Neural crest cell (in vitro differentiated cells): ENCODE measurements around the gene OR2A25. TPM values are rescaled to one million over a fixed set of nuclear protein-coding genes. Genes with fewer than 3 reads are reported as not detected.

Experiments
- DNase-seq: peaks from one replicate; pipeline ENCODE4 v3.0.0; 2021; ENCODE audit warnings: low read depth, mixed read lengths, low spot score
- H3K27ac Mint-ChIP-seq: one replicate; pipeline ENCODE4 v1.8.0; 2021; ENCODE audit warnings: mild to moderate bottlenecking, mixed read lengths; ENCODE audit not compliant: unreplicated experiment
- H3K27me3 Mint-ChIP-seq: 2 replicates; pipeline ENCODE4 v1.8.0; 2021; ENCODE audit warnings: low read depth, mild to moderate bottlenecking, mixed read lengths
- H3K36me3 Mint-ChIP-seq: 2 replicates; pipeline ENCODE4 v1.8.0; 2021; ENCODE audit warnings: low read depth, mild to moderate bottlenecking, mixed read lengths
- H3K4me1 Mint-ChIP-seq: 2 replicates; pipeline ENCODE4 v1.8.0; 2021; ENCODE audit warnings: mixed read lengths
- H3K4me3 Mint-ChIP-seq: one replicate; pipeline ENCODE4 v1.8.0; 2021; ENCODE audit warnings: mild to moderate bottlenecking, mixed read lengths
- H3K9me3 Mint-ChIP-seq: 2 replicates; pipeline ENCODE4 v1.8.0; 2021; ENCODE audit warnings: mixed read lengths
- long read RNA-seq: library from polyadenylated mRNA; unstranded; transcript quantifications from one replicate; pipeline ENCODE4 v2.0.0, GENCODE V29; 2020
- total RNA-seq: library from RNA; stranded (reverse); gene quantifications from 2 replicates; pipeline ENCODE4 v1.2.1, GENCODE V29; 2021
- TF ChIP-seq, protein P1 (sequence below): fragments of 200-600 bp; sonication (generic); conservative IDR thresholded peaks from 2 replicates; pipeline ENCODE4 v1.5.0; 2021; ENCODE audit warnings: antibody characterized with exemption, mild to moderate bottlenecking

Gene OR2A25, protein sequence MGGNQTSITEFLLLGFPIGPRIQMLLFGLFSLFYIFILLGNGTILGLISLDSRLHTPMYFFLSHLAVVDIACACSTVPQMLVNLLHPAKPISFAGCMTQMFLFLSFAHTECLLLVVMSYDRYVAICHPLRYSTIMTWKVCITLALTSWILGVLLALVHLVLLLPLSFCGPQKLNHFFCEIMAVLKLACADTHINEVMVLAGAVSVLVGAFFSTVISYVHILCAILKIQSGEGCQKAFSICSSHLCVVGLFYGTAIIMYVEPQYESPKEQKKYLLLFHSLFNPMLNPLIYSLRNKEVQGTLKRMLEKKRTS
- total RNA-seq = not detected in 2 replicates
- long read RNA-seq = 0 reads

DNA sequence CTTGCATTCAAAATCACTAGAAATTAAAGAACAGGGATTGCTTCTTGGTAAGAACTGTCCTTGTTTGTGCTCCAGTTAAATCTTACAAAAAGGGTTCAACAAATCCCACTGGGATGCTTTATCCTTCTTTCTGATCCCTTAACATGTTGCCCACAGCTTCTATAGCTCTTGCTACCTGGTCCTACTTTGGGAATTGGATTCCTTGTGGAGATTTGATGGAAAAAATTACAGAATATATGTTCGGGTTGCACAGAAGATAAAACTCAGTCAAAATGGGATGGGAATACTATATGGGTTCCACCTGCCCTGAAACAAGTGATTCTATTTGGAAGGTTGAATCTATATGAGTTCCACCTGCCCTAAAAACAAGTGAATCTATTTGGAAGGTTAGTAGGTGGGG lies at the start of gene OR2A25:
Gene OR2A25 (plus strand): TSS at position 301 of the 400 bp plus-strand sequence. CDS start 4,409 bp downstream, outside the sequence.
- H3K27me3 Mint-ChIP-seq = peaks cover 7% of the 10 kb centered on the region
- H3K4me3 Mint-ChIP-seq = no peak within 1 kb of the TSS
- no peak within 1 kb of the TSS for H3K27ac Mint-ChIP-seq
- TF ChIP-seq, protein P1, sequence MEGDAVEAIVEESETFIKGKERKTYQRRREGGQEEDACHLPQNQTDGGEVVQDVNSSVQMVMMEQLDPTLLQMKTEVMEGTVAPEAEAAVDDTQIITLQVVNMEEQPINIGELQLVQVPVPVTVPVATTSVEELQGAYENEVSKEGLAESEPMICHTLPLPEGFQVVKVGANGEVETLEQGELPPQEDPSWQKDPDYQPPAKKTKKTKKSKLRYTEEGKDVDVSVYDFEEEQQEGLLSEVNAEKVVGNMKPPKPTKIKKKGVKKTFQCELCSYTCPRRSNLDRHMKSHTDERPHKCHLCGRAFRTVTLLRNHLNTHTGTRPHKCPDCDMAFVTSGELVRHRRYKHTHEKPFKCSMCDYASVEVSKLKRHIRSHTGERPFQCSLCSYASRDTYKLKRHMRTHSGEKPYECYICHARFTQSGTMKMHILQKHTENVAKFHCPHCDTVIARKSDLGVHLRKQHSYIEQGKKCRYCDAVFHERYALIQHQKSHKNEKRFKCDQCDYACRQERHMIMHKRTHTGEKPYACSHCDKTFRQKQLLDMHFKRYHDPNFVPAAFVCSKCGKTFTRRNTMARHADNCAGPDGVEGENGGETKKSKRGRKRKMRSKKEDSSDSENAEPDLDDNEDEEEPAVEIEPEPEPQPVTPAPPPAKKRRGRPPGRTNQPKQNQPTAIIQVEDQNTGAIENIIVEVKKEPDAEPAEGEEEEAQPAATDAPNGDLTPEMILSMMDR = no peak
- H3K4me1 Mint-ChIP-seq = no peaks in the 10 kb centered on the region
- H3K36me3 Mint-ChIP-seq = no peaks in the 10 kb centered on the region
- H3K9me3 Mint-ChIP-seq = peaks cover 5% of the 10 kb centered on the region
- no peak for DNase-seq

DNA sequence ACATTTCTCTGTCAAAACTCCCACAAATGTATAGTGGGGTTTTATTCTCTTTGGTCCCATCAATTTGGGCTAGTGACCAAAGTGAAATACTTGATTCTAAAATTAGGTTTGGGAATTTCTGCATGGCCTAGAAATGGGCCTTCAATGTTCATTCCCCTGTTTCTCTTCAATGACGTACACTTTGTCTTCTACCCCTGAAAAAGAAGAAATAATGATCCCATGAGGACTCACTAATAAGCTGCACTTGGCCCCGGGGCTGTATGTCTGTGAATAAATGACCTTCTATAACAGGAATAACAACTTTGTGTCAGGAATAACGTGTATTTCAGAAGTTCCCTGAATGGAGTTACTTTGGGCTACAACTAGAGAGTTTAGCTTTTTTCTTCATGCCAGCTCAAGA lies 49.3 kb upstream of the OR2A25 start:
- no peaks in the 10 kb centered on the region for H3K36me3 Mint-ChIP-seq
- H3K27ac Mint-ChIP-seq = no peak overlapping the region
- no peak overlapping the region for H3K4me3 Mint-ChIP-seq

DNA sequence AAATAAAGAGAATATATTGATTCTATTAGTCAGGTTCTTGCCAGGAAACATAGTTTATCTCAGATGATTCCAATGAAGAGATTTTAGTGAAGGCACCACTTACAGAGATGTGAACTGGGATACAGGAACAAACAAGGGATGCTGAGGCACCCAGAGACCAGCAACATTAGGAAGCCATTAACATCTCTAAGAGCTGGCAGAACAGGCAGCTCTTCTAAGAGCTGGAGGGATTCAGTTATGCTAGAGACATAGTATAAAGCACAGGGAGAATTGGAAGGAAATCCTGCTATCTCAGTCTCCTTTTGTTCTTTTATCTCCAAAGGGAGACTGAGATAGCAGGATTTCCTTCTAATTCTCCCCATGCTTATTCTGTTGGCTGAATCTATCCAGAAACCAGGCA lies 47.4 kb upstream of the OR2A25 start:
- TF ChIP-seq, protein P1 = no peak
- DNase-seq = no peak
- Mint-ChIP-seq H3K27ac (no peak overlapping the region), H3K36me3 (no peaks in the 10 kb centered on the region), H3K4me3 (no peak overlapping the region), H3K4me1 (no peaks in the 10 kb centered on the region), H3K9me3 (no peaks in the 10 kb centered on the region), H3K27me3 (no peaks in the 10 kb centered on the region)

More for the DNA sequence above, 49.3 kb upstream of the OR2A25 start:
- TF ChIP-seq, protein P1 = no peak
- no peaks in the 10 kb centered on the region for H3K27me3 Mint-ChIP-seq
- no peaks in the 10 kb centered on the region for H3K4me1 Mint-ChIP-seq
- no peak for DNase-seq
- no peaks in the 10 kb centered on the region for H3K9me3 Mint-ChIP-seq

DNA sequence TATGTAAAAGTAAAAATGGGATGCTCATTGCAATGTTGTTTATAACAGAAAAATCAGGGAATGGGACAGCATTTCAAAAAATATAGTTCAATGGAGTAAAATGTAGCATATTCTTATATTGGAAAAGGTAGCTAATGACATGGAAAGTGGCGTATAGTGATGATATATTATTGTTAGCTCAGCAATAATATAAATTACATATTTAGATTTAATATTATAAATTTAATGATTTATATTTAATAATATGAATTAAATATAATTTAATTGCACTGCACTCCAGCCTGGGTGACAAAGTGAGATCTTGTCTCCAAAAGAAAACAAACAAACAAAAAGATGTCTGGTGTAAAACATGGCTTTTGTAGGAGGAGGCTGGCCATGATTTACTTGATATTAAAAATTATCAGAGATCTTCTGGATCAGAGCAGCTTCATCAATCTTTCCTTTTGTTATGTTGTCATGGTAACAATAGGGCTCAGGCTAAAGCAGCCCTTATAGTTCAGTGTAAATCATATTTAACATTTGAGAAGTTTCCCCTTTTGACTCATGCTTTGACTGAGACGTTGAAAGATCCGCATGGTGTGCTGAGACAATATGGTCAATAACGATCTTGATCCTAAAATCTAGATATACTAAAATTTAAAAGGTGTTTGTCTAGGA lies 46.3 kb upstream of the OR2A25 start:
- no peaks in the 10 kb centered on the region for H3K36me3 Mint-ChIP-seq
- TF ChIP-seq, protein P1 = no peak
- DNase-seq = no peak
- no peaks in the 10 kb centered on the region for H3K9me3 Mint-ChIP-seq
- no peak overlapping the region for H3K27ac Mint-ChIP-seq
- no peaks in the 10 kb centered on the region for H3K27me3 Mint-ChIP-seq
- no peak overlapping the region for H3K4me3 Mint-ChIP-seq
- H3K4me1 Mint-ChIP-seq = no peaks in the 10 kb centered on the region

DNA sequence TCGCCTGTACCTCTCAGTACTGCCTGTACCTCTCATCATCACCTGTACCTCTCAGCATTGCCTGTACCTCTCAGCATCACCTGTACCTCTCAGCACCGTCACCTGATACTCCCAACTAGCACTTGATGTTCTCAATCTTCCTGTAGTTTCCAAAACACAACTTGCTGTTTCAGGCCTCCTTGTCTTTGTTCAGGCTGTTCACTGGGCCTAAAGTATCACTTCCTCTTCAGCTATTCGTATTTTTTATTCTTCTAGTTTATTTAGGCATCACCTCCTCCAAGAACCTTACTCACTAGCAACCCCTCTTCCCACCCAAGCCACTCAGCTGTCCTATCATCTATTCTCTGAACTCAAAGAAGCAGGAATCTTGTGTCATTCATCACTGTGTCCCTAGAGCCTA lies 45.4 kb upstream of the OR2A25 start:
- Mint-ChIP-seq H3K27ac (no peak overlapping the region), H3K4me1 (no peaks in the 10 kb centered on the region), H3K36me3 (no peaks in the 10 kb centered on the region), H3K9me3 (no peaks in the 10 kb centered on the region), H3K27me3 (no peaks in the 10 kb centered on the region), H3K4me3 (no peak overlapping the region)
- TF ChIP-seq, protein P1 = no peak
- DNase-seq = no peak
